ENCODE results near the gene COPS6.

DNA sequence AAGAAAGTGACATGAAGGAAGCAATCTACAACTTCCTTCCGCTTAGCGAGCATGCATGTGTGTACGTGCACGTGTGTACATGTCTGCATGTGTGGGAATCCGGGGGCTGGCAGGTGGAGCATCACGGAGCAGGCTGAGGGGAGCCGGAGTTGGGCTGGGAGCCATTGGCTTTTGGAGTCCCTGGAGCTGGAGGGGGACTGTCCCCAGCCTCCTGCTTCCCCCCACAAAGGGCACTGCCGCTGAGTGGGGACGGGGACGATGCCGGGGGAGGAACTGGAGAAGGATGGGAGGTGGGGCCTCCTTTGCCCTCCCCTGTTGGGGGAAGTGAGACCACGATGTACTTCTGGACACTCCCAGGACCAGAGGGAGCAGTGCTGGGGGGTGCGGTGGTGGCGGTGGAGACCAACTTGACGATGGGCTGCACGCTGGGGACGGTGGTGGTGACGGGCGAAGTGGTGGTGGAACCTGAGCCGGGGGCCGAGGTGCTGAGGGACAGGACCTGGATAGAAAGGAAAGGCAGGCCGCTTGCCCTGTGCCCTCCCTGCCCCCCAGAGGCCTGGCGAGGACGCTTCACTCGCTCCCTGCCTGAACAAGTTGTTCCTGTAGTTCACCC, 18.5 kb downstream of the COPS6 start:
- TF ChIP-seq SP1 (IDR thresholded peaks at IDR 0.05) (no peak), SUZ12 (IDR thresholded peaks at IDR 0.05) (no peak), HDGF (IDR thresholded peaks at IDR 0.05; ENCODE audit: borderline replicate concordance) (no peak), FOXA1 (IDR thresholded peaks at IDR 0.05) (no peak), BHLHE40 (IDR thresholded peaks at IDR 0.05; ENCODE audit: borderline replicate concordance) (no peak), ELF4 (IDR thresholded peaks at IDR 0.05) (no peak), FOXM1 (IDR thresholded peaks at IDR 0.05; ENCODE audit: borderline replicate concordance) (no peak), CTBP1 (IDR thresholded peaks at IDR 0.05; ENCODE audit: borderline replicate concordance) (no peak), FOXK2 (IDR thresholded peaks at IDR 0.05) (no peak), TARDBP (IDR thresholded peaks at IDR 0.05) (no peak), NFRKB (IDR thresholded peaks at IDR 0.05) (no peak), LEF1 (IDR thresholded peaks at IDR 0.05; ENCODE audit: borderline replicate concordance) (no peak), ARNT (IDR thresholded peaks at IDR 0.05) (no peak)
- TF ChIP-seq, protein P1, sequence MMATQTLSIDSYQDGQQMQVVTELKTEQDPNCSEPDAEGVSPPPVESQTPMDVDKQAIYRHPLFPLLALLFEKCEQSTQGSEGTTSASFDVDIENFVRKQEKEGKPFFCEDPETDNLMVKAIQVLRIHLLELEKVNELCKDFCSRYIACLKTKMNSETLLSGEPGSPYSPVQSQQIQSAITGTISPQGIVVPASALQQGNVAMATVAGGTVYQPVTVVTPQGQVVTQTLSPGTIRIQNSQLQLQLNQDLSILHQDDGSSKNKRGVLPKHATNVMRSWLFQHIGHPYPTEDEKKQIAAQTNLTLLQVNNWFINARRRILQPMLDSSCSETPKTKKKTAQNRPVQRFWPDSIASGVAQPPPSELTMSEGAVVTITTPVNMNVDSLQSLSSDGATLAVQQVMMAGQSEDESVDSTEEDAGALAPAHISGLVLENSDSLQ (IDR thresholded peaks at IDR 0.05) = no peak

Measured in HEK293T (cell line).